ENCODE results near the gene ZNF177. TPM values are rescaled to one million over a fixed set of nuclear protein-coding genes. Genes with fewer than 3 reads are reported as not detected.
"Not testable (repeated sequence)": the region's sequence is repeated elsewhere in the genome, so short reads cannot be mapped to it uniquely, and the experiment has no call there.

Gene ZNF177
- total RNA-seq, result under 1 TPM; 0.36 to 0.48 TPM

- ChIA-PET CTCF (no interaction called here), POLR2A (no interaction called here)
These were observed at the start of gene ZNF177 for GRCh38 chr19:9362905-9363304. TSS of gene ZNF177 (plus strand) at chr19:9363013. CDS start at chr19:9378312, 15,299 bp downstream.

GRCh38 chr19:9313756-9314155, 49.1 kb upstream of the ZNF177 start:
- ChIA-PET CTCF (interaction anchor here (0.8 kb wide), 1 partner anchor 16 kb away, joined by 3 read pairs; no protein-coding TSS in a partner anchor), POLR2A (no interaction called here)

GRCh38 chr19:9321338-9321737, 41.5 kb upstream of the ZNF177 start:
- POLR2A ChIA-PET, result no interaction called here
- CTCF ChIA-PET, result no interaction called here

GRCh38 chr19:9321756-9322155, 41.1 kb upstream of the ZNF177 start:
- CTCF ChIA-PET, result interaction anchor here (2.7 kb wide), 1 partner anchor 11 kb away, joined by 10 read pairs; no protein-coding TSS in a partner anchor
- POLR2A ChIA-PET, result not testable (repeated sequence)

DNA sequence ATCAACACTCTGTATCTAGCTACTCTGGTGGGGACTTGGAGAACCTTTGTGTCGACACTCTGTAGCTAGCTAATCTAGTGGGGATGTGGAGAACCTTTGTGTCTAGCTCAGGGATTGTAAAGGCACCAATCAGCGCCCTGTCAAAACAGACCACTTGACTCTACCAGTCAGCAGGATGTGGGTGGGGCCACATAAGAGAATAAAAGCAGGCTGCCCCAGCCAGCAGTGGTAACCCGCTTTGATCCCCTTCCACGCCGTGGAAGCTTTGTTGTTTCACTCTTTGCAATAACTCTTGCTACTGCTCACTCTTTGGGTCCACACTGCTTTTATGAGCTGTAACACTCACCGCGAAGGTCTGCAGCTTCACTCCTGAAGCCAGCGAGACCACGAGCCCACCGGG, 40.6 kb upstream of the ZNF177 start:
- CTCF ChIA-PET, result interaction anchor here (2.7 kb wide), 1 partner anchor 11 kb away, joined by 10 read pairs; no protein-coding TSS in a partner anchor
- POLR2A ChIA-PET, result not testable (repeated sequence)

DNA sequence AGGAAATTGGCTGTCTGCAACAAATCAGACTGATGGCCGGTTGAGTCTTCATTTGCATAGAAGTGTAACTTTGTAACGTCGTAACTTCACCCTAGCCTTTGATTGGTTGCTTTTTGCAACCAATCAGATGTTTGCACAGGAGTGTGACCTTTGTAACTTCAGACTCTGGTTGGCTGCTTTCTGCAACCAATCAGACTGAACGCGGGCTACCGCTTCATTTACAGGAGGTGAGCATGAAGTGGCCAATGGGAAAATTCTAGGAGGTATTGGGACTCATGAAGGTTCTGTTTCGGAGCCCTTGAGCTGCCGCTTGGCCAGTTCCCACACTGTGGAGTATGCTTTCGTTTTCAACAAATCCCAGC, 39.3 kb upstream of the ZNF177 start:
- CTCF ChIA-PET, result interaction anchor here (2.7 kb wide), 1 partner anchor 12 kb away, joined by 10 read pairs; no protein-coding TSS in a partner anchor
- POLR2A ChIA-PET, result interaction anchor here (0.9 to 1.2 kb wide), 2 partner anchors 13 to 14 kb away, joined by 3 read pairs; no protein-coding TSS in a partner anchor

DNA sequence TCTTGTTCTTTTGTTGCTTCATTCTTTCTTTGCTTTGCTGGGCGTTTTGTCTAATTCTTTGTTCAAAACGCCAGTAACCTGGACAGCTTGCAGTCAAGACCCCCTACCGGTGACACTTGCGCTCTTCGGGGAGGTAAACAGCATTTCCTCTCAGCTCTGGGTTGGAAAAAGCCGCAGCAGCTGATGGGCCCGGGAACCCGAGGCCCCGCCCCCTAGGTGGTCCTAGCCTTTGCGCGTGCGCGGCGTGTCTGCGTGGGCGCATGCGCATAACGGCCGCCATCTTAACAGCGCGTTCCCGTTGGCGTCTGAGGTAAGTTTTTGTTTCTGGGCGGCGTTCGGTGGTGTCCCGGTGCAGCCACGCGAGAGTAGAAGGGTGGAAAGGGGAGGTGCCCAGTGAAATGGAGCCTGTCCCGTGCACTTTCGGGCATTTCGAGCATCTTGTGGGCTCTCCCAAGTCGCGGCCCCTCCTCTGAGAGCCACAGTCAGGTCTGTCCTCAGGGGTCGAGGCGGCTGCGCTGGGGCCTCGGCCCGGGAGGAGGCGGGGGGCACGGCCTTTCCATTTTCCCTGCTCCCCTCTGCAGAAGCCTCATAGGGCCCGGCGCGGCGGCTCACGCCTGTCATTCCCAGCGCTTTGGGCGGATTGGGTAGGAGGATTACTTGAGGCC, 38.8 kb upstream of the ZNF177 start, which contains the start of gene ZNF559:
ZNF559 (plus strand) TSS at position 261 of the 665 bp plus-strand sequence. CDS start 14,371 bp downstream, outside the sequence.
- ChIA-PET POLR2A (interaction anchor here (0.9 to 1.2 kb wide), 2 partner anchors 14 to 15 kb away, joined by 3 read pairs; no protein-coding TSS in a partner anchor), CTCF (interaction anchor here (2.7 kb wide), 1 partner anchor 13 kb away, joined by 10 read pairs; no protein-coding TSS in a partner anchor)

- POLR2A ChIA-PET, result no interaction called here
These were observed 38.2 kb upstream of the ZNF177 start for GRCh38 chr19:9324584-9324962.

DNA sequence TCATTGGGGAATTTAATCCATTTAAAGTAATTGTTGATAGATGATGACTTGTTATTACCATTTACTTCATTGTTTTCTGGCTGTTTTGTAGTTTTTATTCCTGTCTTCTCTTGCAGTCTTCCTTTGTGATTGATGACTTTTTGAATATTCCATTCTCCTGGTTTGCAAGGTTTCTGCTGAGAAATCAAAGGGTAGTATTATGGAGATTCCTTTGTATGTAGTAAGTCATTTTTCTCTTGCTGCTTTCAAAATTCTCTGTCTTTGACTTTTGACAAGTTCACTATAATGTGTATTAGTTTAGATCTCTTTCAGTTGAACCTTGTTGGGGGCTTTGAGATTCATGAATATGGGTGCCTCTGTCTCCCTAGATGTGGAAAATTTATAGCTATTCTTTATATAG, 32.8 kb upstream of the ZNF177 start:
- ChIA-PET CTCF (no interaction called here), POLR2A (no interaction called here)

More at GRCh38 chr19:9324584-9324962, 38.2 kb upstream of the ZNF177 start:
- CTCF ChIA-PET, result no interaction called here

DNA sequence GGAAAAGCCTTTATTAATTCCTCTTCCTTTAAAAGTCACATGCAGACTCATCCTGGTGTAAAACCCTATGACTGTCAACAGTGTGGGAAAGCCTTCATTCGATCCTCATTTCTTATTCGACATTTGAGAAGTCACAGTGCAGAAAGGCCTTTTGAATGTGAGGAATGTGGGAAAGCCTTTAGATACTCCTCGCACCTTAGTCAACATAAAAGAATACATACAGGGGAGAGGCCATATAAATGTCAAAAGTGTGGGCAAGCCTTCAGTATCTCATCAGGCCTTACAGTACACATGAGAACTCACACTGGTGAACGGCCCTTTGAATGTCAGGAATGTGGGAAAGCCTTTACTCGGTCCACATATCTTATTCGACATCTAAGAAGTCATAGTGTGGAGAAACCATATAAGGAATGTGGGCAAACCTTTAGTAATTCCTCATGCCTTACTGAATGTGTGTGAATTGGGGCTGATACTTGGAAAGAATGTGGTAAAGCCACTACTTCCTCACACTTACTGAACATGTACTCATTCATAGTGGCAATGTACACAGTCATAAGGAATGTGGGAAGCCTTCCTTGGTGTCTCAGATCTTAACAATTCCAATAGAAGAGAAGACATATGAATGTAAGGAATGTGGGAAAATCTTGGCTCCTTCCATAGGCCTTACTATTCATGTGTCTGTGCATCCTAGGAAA, 20.1 kb upstream of the ZNF177 start:
- ChIA-PET POLR2A (no interaction called here), CTCF (interaction anchor here (0.6 kb wide), 1 partner anchor 1113 kb away, joined by 3 read pairs; no protein-coding TSS in a partner anchor)

DNA sequence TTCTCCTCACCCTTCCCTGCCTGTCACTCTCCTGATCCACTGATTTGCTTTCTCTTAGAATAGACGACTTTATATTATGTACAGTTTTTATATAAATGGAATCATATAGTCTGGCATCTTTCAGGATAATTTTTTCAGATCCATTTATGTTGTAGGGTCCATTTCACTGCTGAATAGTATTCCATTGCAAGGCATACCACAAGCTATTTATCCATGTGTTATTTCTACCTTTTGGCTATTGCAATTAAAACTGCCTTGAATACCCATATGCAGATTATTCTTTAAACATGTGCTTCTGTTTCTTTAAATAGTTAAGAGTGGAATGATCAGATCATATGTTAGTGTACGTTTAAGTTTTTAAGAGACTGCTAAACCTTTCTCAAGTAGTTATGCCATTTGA, 17.8 kb upstream of the ZNF177 start:
- CTCF ChIA-PET, result no interaction called here

DNA sequence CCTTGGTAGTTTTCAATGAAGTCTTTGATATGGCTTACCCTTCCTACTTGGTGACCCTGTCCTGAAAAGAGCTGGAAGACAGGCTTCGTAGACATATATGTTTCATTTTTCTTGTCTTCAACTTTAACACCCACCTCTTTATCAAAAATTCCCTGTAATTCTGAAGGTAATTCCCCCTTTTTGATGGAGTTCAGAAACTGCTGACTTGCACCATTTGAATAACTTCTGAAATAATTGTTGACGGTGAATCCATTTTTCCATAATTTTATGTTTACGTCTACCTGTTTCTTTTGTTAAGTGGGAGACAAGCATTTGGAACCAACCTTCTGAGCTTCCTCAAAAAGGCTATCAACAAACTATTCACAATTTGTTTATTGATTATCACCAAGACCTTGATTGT, 14.6 kb upstream of the ZNF177 start:
- ChIA-PET POLR2A (no interaction called here), CTCF (no interaction called here)

More for the DNA sequence above, 17.8 kb upstream of the ZNF177 start:
- POLR2A ChIA-PET, result no interaction called here

GRCh38 chr19:9348671-9349070, 14.1 kb upstream of the ZNF177 start:
- POLR2A ChIA-PET, result interaction anchor here (0.7 kb wide), 1 partner anchor 514 kb away, joined by 9 read pairs; no protein-coding TSS in a partner anchor
- CTCF ChIA-PET, result no interaction called here

- ChIA-PET POLR2A (no interaction called here), CTCF (no interaction called here)
These were observed 10.3 kb upstream of the ZNF177 start for GRCh38 chr19:9352505-9352904.

- POLR2A ChIA-PET, result no interaction called here
These were observed 9.8 kb upstream of the ZNF177 start for GRCh38 chr19:9353011-9353410.

GRCh38 chr19:9354651-9355050, 8.2 kb upstream of the ZNF177 start:
- CTCF ChIA-PET, result no interaction called here

More at GRCh38 chr19:9353011-9353410, 9.8 kb upstream of the ZNF177 start:
- CTCF ChIA-PET, result no interaction called here

DNA sequence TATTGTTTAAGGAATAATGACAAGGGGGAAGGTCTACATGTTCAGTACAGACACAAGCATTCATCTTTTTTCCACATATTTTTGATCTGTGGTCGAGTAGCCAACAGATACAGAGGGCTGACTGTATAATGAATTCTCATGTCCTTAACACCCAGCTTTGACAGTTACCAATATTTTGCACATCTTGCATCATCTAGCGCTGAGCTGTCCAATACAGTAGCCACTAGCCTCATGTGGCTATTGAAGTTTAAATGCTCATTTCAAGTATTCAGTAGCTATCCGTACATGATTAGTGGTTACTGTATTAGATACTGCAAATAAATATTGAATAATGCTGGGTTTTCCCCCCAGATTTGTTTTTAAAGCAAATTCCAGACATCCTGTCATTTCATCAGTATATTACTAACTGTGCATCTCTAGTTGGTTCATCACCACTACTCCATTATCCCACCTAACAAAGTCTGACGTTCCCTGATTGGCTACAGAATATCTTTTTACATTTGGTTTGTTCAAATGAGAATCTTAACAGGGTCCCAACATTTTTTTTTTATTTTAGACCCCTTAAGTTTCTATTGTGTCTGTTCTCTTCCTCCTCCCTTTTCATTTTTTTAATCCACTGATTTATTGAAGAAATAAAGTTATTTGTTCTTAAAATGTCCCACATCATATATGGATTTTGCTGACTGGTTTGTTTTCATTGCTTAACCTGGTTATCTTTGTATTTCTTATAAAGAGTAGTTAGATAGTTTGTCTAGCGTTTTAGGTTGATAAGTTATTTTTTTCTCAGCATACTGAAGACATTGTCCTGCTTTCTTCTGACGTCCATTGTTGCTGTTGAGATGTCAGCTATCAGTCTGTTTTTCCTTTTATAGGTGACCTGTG, 8.2 kb downstream of the ZNF177 start:
- POLR2A ChIA-PET, result no interaction called here
- CTCF ChIA-PET, result interaction anchor here (0.6 kb wide), 1 partner anchor 62 kb away, joined by 3 read pairs; no protein-coding TSS in a partner anchor

More at GRCh38 chr19:9354651-9355050, 8.2 kb upstream of the ZNF177 start:
- POLR2A ChIA-PET, result no interaction called here

DNA sequence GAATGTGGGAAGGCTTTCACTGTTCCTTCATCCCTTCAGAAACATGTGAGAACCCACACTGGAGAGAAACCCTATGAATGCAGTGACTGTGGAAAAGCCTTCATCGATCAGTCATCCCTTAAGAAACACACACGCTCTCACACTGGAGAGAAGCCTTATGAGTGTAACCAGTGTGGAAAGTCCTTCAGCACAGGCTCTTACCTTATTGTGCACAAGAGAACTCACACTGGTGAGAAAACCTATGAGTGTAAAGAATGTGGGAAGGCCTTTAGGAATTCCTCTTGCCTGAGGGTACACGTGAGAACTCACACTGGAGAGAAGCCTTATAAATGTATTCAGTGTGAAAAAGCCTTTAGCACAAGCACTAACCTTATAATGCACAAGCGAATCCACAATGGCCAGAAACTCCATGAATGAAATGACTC, 18.6 kb downstream of the ZNF177 start:
- ChIA-PET POLR2A (no interaction called here), CTCF (no interaction called here)

GRCh38 chr19:9406798-9407352, 44.1 kb downstream of the ZNF177 start:
- ChIA-PET CTCF (no interaction called here), POLR2A (interaction anchor here (0.6 kb wide), 1 partner anchor 576 kb away, joined by 3 read pairs; no protein-coding TSS in a partner anchor)
